NCI-H2171 (cell line): ENCODE measurements around the gene BNC2.
A peak's percentile ranks its signal among the peaks of the same experiment; 100 is the strongest.

ENCODE experiments used
- DNase-seq: peaks from one replicate; lab custom pipeline; 2025; lab: John Stamatoyannopoulos, UW

Gene BNC2

GRCh38 chr9:16755467-16756160 lies 114.9 kb downstream of the BNC2 start:
- no peak for DNase-seq

- no peak for DNase-seq
Observed at GRCh38 chr9:16754662-16755061, 115.8 kb downstream of the BNC2 start.

- DNase-seq, result no peak
Observed at GRCh38 chr9:16753256-16753655, 117.2 kb downstream of the BNC2 start.

- no peak for DNase-seq
Observed at GRCh38 chr9:16752601-16753000, 117.9 kb downstream of the BNC2 start.

GRCh38 chr9:16750553-16750952 lies 119.9 kb downstream of the BNC2 start:
- DNase-seq, result no peak

GRCh38 chr9:16745359-16745758 lies 125.1 kb downstream of the BNC2 start:
- no peak for DNase-seq

GRCh38 chr9:16744394-16744793 lies 126.1 kb downstream of the BNC2 start:
- no peak for DNase-seq

GRCh38 chr9:16743375-16743774 lies 127.1 kb downstream of the BNC2 start:
- DNase-seq, result no peak

GRCh38 chr9:16735001-16735400 lies 135.5 kb downstream of the BNC2 start:
- DNase-seq, result no peak

GRCh38 chr9:16732546-16732945 lies 137.9 kb downstream of the BNC2 start:
- DNase-seq, result no peak

GRCh38 chr9:16730162-16730561 lies 140.3 kb downstream of the BNC2 start:
- no peak for DNase-seq

- DNase-seq, result no peak
Observed at GRCh38 chr9:16729651-16730050, 140.8 kb downstream of the BNC2 start.

GRCh38 chr9:16728137-16728508 lies 142.3 kb downstream of the BNC2 start:
- no peak for DNase-seq

GRCh38 chr9:16727452-16728136 lies 142.9 kb downstream of the BNC2 start:
- no peak for DNase-seq

GRCh38 chr9:16726718-16727451 lies 143.6 kb downstream of the BNC2 start:
- peak; percentile 54 for DNase-seq

GRCh38 chr9:16726029-16726428 lies 144.4 kb downstream of the BNC2 start:
- DNase-seq, result no peak

- DNase-seq, result no peak
Observed at GRCh38 chr9:16725066-16725465, 145.4 kb downstream of the BNC2 start.

GRCh38 chr9:16721972-16722371 lies 148.5 kb downstream of the BNC2 start:
- no peak for DNase-seq

- DNase-seq, result no peak
Observed at GRCh38 chr9:16720386-16720785, 150.1 kb downstream of the BNC2 start.

GRCh38 chr9:16719921-16720320 lies 150.5 kb downstream of the BNC2 start:
- DNase-seq, result no peak

GRCh38 chr9:16718952-16719351 lies 151.5 kb downstream of the BNC2 start:
- DNase-seq, result no peak

- DNase-seq, result no peak
Observed at GRCh38 chr9:16718296-16718695, 152.2 kb downstream of the BNC2 start.

- no peak for DNase-seq
Observed at GRCh38 chr9:16716601-16717000, 153.9 kb downstream of the BNC2 start.
